ENCODE data around the gene HOXA4. TPM values are rescaled to one million over a fixed set of nuclear protein-coding genes. Genes with fewer than 3 reads are reported as not detected.

Gene HOXA4
- total and polyA plus RNA-seq, 2 of the 4 experiments (the other 2 are of a cell fraction), result 0.36 to 8.0 TPM

DNA sequence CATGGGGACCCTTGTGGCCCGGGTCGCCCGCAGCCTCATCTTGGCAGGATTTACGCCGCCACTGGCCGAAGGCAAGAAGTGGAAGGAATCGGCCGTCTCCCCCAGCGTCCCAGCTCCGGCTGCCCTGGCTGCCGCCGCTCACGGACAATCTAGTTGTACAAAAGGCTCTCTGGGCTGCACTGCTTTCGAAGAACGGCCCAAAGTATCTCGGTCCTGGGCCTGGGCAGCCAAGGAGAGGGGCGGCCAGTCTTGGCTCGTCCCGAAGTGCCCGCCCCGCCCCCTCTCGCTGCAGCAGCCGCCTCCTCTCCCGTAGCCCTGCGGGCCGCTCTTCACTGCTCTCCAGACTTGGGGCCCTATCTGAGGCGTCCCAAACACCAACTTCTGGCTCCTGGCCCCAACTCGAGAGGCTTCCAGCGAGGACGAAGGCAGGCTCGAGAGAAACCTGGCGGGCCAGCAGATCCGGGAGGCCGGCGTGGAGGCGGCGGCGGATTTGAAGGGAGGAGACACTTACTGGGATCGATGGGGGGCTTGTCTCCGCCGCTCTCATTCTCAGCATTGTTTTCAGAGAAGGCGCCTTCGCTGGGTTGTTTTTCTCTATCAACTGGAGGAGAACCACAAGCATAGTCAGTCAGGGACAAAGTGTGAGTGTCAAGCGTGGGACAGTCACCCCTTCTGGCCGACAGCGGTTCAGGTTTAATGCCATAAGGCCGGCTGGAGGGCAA, 34.0 kb upstream of the HOXA4 start:
- Histone ChIP-seq H2AK9ac (replicated peaks; ENCODE audit: low read depth, low read length, poor library complexity) (no peak overlapping the region), H4K8ac (ENCODE audit: low read depth in 2 of 2, low read length in 2 of 2) (no peak overlapping the region), H3K4ac (ENCODE audit: low read depth, low read length) (no peak overlapping the region), H3K56ac (ENCODE audit: extremely low read depth, insufficient read depth, low read length) (no peak overlapping the region), H4K5ac (ENCODE audit: low read depth, low read length) (no peak overlapping the region), H3K23ac (ENCODE audit: low read depth, low read length) (no peak overlapping the region), H3K14ac (replicated peaks; ENCODE audit: low read depth, low read length) (no peak overlapping the region), H3K79me1 (ENCODE audit: low read depth in 1 of 2, low read length in 2 of 2) (no peaks in the 10 kb centered on the region), H3K4me1 (ENCODE audit: control insufficient read depth, insufficient read depth, low read length) (no peaks in the 10 kb centered on the region; the same call in 1 of the 2 replicates), H3K27me3 (ENCODE audit: control insufficient read depth, insufficient read depth, low read length) (peaks cover 66% of the 10 kb centered on the region), H2AFZ (replicated peaks; ENCODE audit: low read length, poor library complexity) (peak overlapping the region; percentile 88), H3K9ac (ENCODE audit: low read depth, low read length) (no peak overlapping the region), H2BK15ac (ENCODE audit: low read depth, low read length) (no peak overlapping the region), H2AK5ac (ENCODE audit: low read depth, low read length) (no peak overlapping the region), H2BK20ac (ENCODE audit: low read depth, low read length) (no peak overlapping the region), H2BK5ac (ENCODE audit: low read depth, low read length, poor library complexity, severe bottlenecking) (no peak overlapping the region), H3K9me3 (ENCODE audit: control insufficient read depth, insufficient read depth, low read length) (peaks cover 21% of the 10 kb centered on the region), H3K9me1 (ENCODE audit: insufficient read depth, low read length) (no peaks in the 10 kb centered on the region), H4K20me1 (ENCODE audit: insufficient read depth, low read length) (no peaks in the 10 kb centered on the region), H2BK120ac (ENCODE audit: low read depth, low read length) (no peak overlapping the region), H3K27ac (ENCODE audit: insufficient read depth, low read length) (no peak overlapping the region), H3K4me3 (ENCODE audit: insufficient read depth, low read depth, low read length) (peak overlapping the region; percentile 44; the same call in 1 of the 2 replicates), H3K18ac (ENCODE audit: low read depth, low read length) (no peak overlapping the region), H3K4me2 (ENCODE audit: low read depth, low read length) (no peak overlapping the region), H4K91ac (ENCODE audit: insufficient read depth, low read depth, low read length) (no peak overlapping the region), H3K36me3 (ENCODE audit: control insufficient read depth, insufficient read depth, low read length) (no peaks in the 10 kb centered on the region)
- intact Hi-C loops (cut with micrococcal nuclease), result loop anchor here (5.0 to 10.0 kb wide), 2 partner anchors 962 to 1910 kb away; partner anchors contain the start of genes CBX3 and HNRNPA2B1
- ChIA-PET POLR2A (ENCODE audit: unreplicated experiment) (interaction anchor here (0.6 kb wide), 1 partner anchor 694 kb away, joined by 3 read pairs; no protein-coding TSS in a partner anchor), CTCF (no interaction called here)
- BruUV-seq (replicated peaks), result no TSS peak
- in situ Hi-C loops (cut with MboI; ENCODE audit: low sequenced_read_pairs), result no loop called here
- no peak for DNase-seq
- dilution Hi-C loops (cut with HindIII; ENCODE audit: low sequenced_read_pairs, unreplicated experiment), result no loop called here
- no peak for ATAC-seq (ENCODE audit: low read depth)
- WGBS, 2 experiments (ENCODE audit: extremely low coverage in 2 of 2, insufficient read length in 1 of 2), result 23% methylated on average over 32 of the region's 47 CpGs; no CpG with 5 or more reads in 1 of the 2 experiments
- TF ChIP-seq RFX5 (IDR thresholded peaks at IDR 0.05; ENCODE audit: low read depth, low read length) (no peak), SMC3 (IDR thresholded peaks at IDR 0.05; ENCODE audit: low read depth, low read length) (no peak), CEBPB (IDR thresholded peaks at IDR 0.05; ENCODE audit: low read depth, low read length) (no peak), MAFK (IDR thresholded peaks at IDR 0.05; ENCODE audit: low read depth, low read length) (no peak), MXI1 (IDR thresholded peaks at IDR 0.05; ENCODE audit: borderline replicate concordance, low read depth, low read length) (no peak), CHD1 (IDR thresholded peaks at IDR 0.05; ENCODE audit: low read depth, low read length) (no peak), FOS (IDR thresholded peaks at IDR 0.05; ENCODE audit: low read depth, low read length) (no peak), RCOR1 (IDR thresholded peaks at IDR 0.05; ENCODE audit: insufficient replicate concordance, low read length) (no peak), BHLHE40 (IDR thresholded peaks at IDR 0.05; ENCODE audit: low read depth, low read length) (no peak)
- TF ChIP-seq, protein P1, sequence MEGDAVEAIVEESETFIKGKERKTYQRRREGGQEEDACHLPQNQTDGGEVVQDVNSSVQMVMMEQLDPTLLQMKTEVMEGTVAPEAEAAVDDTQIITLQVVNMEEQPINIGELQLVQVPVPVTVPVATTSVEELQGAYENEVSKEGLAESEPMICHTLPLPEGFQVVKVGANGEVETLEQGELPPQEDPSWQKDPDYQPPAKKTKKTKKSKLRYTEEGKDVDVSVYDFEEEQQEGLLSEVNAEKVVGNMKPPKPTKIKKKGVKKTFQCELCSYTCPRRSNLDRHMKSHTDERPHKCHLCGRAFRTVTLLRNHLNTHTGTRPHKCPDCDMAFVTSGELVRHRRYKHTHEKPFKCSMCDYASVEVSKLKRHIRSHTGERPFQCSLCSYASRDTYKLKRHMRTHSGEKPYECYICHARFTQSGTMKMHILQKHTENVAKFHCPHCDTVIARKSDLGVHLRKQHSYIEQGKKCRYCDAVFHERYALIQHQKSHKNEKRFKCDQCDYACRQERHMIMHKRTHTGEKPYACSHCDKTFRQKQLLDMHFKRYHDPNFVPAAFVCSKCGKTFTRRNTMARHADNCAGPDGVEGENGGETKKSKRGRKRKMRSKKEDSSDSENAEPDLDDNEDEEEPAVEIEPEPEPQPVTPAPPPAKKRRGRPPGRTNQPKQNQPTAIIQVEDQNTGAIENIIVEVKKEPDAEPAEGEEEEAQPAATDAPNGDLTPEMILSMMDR (conservative IDR thresholded peaks at IDR 0.05; ENCODE audit: low read depth, low read length), result no peak

Measured in IMR-90 (cell line).